ENCODE measurements around the gene MAN2C1.

DNA sequence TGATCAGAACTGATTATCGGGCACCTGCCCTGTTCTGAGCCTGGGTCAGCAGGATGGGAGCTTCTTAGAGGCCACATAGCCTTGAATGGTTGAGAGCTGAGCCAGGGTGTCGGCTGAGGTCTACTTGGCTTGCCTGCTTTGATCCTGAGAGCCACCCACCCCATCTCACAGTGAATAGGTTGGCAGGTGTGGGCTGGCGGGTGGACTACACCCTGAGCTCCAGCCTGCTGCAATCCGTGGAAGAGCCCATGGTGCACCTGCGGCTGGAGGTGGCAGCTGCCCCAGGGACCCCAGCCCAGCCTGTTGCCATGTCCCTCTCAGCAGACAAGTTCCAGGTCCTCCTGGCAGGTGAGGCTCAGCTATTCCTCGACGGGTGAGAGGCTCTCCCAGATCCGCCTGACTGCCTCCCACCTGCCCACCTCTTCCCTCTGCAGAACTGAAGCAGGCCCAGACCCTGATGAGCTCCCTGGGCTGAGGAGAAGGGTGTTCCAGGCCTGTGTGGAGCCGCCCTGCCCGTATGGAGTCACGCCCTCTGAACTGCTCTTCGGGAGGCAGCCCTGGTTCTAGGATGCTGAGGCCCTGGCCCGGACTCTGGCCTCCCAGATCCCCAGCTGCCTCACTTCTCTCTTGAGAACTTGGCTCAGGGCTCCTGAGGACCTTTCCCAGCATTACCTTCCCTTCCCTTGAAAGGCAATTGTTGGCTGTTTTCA is 28.7 kb downstream of the MAN2C1 start:
- TF ChIP-seq POLR2A (IDR thresholded peaks at IDR 0.05) (no peak), POLR2AphosphoS5 (IDR thresholded peaks at IDR 0.05) (no peak)
- TF ChIP-seq, protein P1, sequence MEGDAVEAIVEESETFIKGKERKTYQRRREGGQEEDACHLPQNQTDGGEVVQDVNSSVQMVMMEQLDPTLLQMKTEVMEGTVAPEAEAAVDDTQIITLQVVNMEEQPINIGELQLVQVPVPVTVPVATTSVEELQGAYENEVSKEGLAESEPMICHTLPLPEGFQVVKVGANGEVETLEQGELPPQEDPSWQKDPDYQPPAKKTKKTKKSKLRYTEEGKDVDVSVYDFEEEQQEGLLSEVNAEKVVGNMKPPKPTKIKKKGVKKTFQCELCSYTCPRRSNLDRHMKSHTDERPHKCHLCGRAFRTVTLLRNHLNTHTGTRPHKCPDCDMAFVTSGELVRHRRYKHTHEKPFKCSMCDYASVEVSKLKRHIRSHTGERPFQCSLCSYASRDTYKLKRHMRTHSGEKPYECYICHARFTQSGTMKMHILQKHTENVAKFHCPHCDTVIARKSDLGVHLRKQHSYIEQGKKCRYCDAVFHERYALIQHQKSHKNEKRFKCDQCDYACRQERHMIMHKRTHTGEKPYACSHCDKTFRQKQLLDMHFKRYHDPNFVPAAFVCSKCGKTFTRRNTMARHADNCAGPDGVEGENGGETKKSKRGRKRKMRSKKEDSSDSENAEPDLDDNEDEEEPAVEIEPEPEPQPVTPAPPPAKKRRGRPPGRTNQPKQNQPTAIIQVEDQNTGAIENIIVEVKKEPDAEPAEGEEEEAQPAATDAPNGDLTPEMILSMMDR (IDR thresholded peaks at IDR 0.05 in 8 of 11, conservative IDR thresholded peaks at IDR 0.05 in 3 of 11), result no peak

Data from spleen (tissue), 7 donors.